ENCODE results near the gene ERC2. TPM values are rescaled to one million over a fixed set of nuclear protein-coding genes. Genes with fewer than 3 reads are reported as not detected.

The ERC2 gene
- total and polyA plus RNA-seq, 9 donors: 1.2 to 9.4 (median 5.4) TPM

DNA sequence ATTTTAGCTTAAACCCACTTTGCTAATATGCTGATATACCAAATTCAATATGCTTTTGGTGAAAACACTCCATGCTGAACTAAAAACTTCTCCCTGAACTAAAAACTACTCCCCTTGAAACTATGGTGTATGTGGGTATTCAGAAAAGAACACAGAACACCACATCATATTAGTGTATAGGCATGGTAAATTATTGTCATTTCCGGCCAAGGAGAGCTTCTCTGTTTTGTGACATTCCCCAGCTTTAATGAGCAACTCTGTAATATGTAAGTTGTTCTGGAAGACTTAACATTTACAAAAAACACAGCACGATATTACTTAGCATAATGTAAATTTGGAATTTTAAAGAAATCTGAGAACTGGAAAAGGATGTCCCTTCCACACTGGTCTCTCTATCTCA is 711.3 kb downstream of the ERC2 start:
- H3K4me1 ChIP-seq (ENCODE audit: insufficient read depth): peaks cover 2% of the 10 kb centered on the region
- WGBS, 3 donors: 84 to 88% (median 85%) methylated on average over 2 of the region's 2 CpGs
- H3K4me3 ChIP-seq: no peak overlapping the region
- no peak for DNase-seq
- no peak for TF ChIP-seq POLR2A (IDR thresholded peaks at IDR 0.05)
- TF ChIP-seq EP300 (IDR thresholded peaks at IDR 0.05): no peak
- TF ChIP-seq, protein P1, sequence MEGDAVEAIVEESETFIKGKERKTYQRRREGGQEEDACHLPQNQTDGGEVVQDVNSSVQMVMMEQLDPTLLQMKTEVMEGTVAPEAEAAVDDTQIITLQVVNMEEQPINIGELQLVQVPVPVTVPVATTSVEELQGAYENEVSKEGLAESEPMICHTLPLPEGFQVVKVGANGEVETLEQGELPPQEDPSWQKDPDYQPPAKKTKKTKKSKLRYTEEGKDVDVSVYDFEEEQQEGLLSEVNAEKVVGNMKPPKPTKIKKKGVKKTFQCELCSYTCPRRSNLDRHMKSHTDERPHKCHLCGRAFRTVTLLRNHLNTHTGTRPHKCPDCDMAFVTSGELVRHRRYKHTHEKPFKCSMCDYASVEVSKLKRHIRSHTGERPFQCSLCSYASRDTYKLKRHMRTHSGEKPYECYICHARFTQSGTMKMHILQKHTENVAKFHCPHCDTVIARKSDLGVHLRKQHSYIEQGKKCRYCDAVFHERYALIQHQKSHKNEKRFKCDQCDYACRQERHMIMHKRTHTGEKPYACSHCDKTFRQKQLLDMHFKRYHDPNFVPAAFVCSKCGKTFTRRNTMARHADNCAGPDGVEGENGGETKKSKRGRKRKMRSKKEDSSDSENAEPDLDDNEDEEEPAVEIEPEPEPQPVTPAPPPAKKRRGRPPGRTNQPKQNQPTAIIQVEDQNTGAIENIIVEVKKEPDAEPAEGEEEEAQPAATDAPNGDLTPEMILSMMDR (IDR thresholded peaks at IDR 0.05): no peak
- no peaks in the 10 kb centered on the region for H3K9me3 ChIP-seq
- H3K27ac ChIP-seq: no peak overlapping the region
- no peaks in the 10 kb centered on the region for H3K36me3 ChIP-seq
- no peaks in the 10 kb centered on the region for H3K27me3 ChIP-seq
- intact Hi-C loops (cut with DNase I): no loop called here

DNA sequence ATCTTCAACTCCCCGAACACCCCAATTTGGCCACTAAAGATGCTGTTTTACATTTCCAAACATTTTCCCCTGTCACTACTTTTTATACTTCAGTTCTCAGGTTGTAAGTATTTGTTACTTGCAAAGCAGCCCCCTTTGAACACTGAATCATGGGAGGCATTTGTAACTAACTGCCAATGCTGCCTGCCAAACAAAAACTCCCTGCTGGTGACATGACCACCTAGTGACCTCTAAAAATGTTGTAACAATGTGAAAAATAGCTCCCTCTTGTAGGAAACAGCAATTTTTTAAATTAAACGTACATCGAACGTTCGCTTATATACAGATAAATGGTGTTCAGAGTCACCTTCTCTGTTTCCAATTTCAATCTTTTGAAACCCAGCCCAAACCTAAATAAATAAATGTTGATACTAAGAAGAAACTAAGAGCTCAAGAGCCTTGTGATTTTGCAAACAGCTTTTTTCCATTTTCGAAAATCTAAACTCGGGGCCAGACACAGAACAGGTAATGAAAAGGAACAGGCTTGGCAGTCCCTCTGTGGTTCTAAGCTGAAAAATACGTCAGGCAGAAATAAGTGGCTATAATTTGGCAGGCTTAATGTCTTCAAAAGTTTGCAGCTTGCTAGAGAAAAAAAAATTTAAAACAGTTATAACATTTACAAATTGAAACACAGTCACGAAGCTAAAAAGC is 712.6 kb downstream of the ERC2 start:
- DNase-seq: no peak
- H3K9me3 ChIP-seq: no peaks in the 10 kb centered on the region
- no peak overlapping the region for H3K4me3 ChIP-seq
- no peaks in the 10 kb centered on the region for H3K36me3 ChIP-seq
- intact Hi-C loops (cut with DNase I): no loop called here
- no peaks in the 10 kb centered on the region for H3K27me3 ChIP-seq
- peaks cover 2% of the 10 kb centered on the region for H3K4me1 ChIP-seq (ENCODE audit: insufficient read depth)
- TF ChIP-seq, protein P1 (IDR thresholded peaks at IDR 0.05): no peak
- no peak for TF ChIP-seq EP300 (IDR thresholded peaks at IDR 0.05)
- TF ChIP-seq POLR2A (IDR thresholded peaks at IDR 0.05): no peak
- 42 to 48% (median 43%) methylated on average over 9 of the region's 9 CpGs for WGBS, 3 donors
- H3K27ac ChIP-seq: no peak overlapping the region

DNA sequence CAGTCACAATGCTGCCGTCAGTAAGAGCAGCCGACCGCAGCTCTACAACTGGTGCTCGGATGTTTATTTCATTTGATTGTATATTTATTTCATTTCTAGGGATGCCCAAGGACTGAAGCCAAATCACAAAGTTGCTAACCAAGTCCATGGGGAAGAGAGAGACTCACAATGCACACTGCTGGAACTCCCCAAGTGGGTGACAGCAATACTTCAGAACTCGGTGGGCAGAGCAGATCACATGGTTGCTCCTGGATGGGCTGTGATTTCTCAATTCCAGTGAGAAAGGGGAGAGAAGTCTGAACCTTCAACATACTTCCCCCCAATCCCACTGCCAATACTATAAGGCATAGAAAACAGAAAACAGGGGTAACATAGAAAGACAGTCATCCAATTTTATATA is 715.4 kb downstream of the ERC2 start:
- Histone ChIP-seq H3K9me3 (no peaks in the 10 kb centered on the region), H3K36me3 (no peaks in the 10 kb centered on the region), H3K27ac (no peak overlapping the region), H3K27me3 (no peaks in the 10 kb centered on the region), H3K4me3 (no peak overlapping the region), H3K4me1 (ENCODE audit: insufficient read depth) (no peaks in the 10 kb centered on the region)
- no peak for TF ChIP-seq POLR2A (IDR thresholded peaks at IDR 0.05)
- TF ChIP-seq, protein P1 (IDR thresholded peaks at IDR 0.05): no peak
- no peak for TF ChIP-seq EP300 (IDR thresholded peaks at IDR 0.05)
- intact Hi-C loops (cut with DNase I): no loop called here
- 90 to 97% (median 95%) methylated on average over 5 of the region's 5 CpGs for WGBS, 3 donors
- no peak for DNase-seq

DNA sequence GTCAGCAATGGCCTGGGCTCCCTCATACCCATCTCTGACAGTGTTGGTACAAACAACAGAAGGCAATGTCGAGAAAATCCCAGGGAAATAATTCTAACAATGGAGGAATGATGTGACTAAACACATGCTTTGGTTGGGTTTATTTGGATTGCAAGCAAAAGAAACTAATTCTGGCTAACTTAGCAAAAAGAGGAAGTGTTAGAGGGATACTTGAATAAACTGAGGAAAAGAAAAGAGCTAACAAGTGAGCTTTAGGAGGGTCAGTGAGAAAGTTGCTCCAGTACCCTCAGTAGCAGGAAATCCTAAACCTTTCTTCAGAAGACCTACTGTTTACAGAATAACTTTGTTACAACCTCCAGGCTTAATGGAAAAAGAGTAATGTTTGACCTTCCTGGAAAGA is 716.5 kb downstream of the ERC2 start:
- TF ChIP-seq EP300 (IDR thresholded peaks at IDR 0.05): no peak
- TF ChIP-seq, protein P1 (IDR thresholded peaks at IDR 0.05): no peak
- no peak for TF ChIP-seq POLR2A (IDR thresholded peaks at IDR 0.05)
- Histone ChIP-seq H3K36me3 (no peaks in the 10 kb centered on the region), H3K27ac (no peak overlapping the region), H3K27me3 (no peaks in the 10 kb centered on the region), H3K4me1 (ENCODE audit: insufficient read depth) (no peaks in the 10 kb centered on the region), H3K9me3 (no peaks in the 10 kb centered on the region), H3K4me3 (no peak overlapping the region)
- WGBS, 3 donors: 85 to 96% (median 90%) methylated on average over 1 of the region's 1 CpG
- intact Hi-C loops (cut with DNase I): no loop called here
- DNase-seq: no peak

Measured in ovary (tissue), 9 donors.